Measurements from ENCODE around the gene CRYZ.
"Not testable (repeated sequence)": the region's sequence is repeated elsewhere in the genome, so short reads cannot be mapped to it uniquely, and the experiment has no call there.

Gene CRYZ

GRCh38 chr1:74673351-74674111 is 59.3 kb downstream of the CRYZ start, which contains the start of gene ERICH3 (continued):
- TF ChIP-seq OSR1 (CRISPR knock-in tag; IDR thresholded peaks at IDR 0.05) = no peak
- TF ChIP-seq SNAI2 (CRISPR knock-in tag; IDR thresholded peaks at IDR 0.05) = no peak

- ATAC-seq = not testable (repeated sequence)
Measured at GRCh38 chr1:74670866-74671265, 62.0 kb downstream of the CRYZ start.
